HepG2 (cell line): ENCODE data around the gene AEN. TPM values are rescaled to one million over a fixed set of nuclear protein-coding genes. Genes with fewer than 3 reads are reported as not detected.
A peak's percentile ranks its signal among the peaks of the same experiment; 100 is the strongest.

Experiments used
- KLF6 ChIP-seq: IDR thresholded peaks from 2 replicates; pipeline ENCODE4 v1.8.0; 2016; ENCODE audit warnings: missing biosample characterization, missing genetic modification reagents
- LRRFIP1 ChIP-seq: sonication (generic); formaldehyde crosslinking; conservative IDR thresholded peaks from 2 replicates; pipeline ENCODE4 v1.4.0; 2020; ENCODE audit warnings: missing genetic modification reagents
- NCOA1 ChIP-seq: sonication (generic); formaldehyde crosslinking; IDR thresholded peaks from 2 replicates; pipeline ENCODE4 v1.9.0; 2021; ENCODE audit warnings: missing genetic modification reagents
- NFYB ChIP-seq: sonication (generic); formaldehyde crosslinking; IDR thresholded peaks from 2 replicates; pipeline ENCODE4 v1.4.0; 2020; ENCODE audit warnings: missing genetic modification reagents
- SP2 ChIP-seq: sonication (generic); formaldehyde crosslinking; IDR thresholded peaks from 2 replicates; pipeline ENCODE4 v1.5.1; 2020; ENCODE audit warnings: mild to moderate bottlenecking, missing genetic modification reagents
- TBX3 ChIP-seq: fragments of 450-650 bp; IDR thresholded peaks from 2 replicates; pipeline ENCODE4 v1.6.1; 2017; ENCODE audit warnings: antibody characterized with exemption, mild to moderate bottlenecking, inconsistent platforms, borderline replicate concordance
- THAP11 ChIP-seq: IDR thresholded peaks from 2 replicates; pipeline ENCODE4 v1.6.1; 2016; ENCODE audit warnings: missing biosample characterization, missing genetic modification reagents
- TOE1 ChIP-seq: sonication (generic); formaldehyde crosslinking; IDR thresholded peaks from 2 replicates; pipeline ENCODE4 v1.4.0; 2020; ENCODE audit warnings: mild to moderate bottlenecking, missing genetic modification reagents
- UBTF ChIP-seq: sonication (generic); formaldehyde crosslinking; IDR thresholded peaks from 2 replicates; pipeline ENCODE4 v1.4.0; 2020; ENCODE audit warnings: mild to moderate bottlenecking, missing genetic modification reagents
- WIZ ChIP-seq: sonication (generic); formaldehyde crosslinking; IDR thresholded peaks from 2 replicates; pipeline ENCODE4 v1.5.1; 2020; ENCODE audit warnings: mild to moderate bottlenecking, missing genetic modification reagents
- ZBTB4 ChIP-seq: sonication (generic); formaldehyde crosslinking; IDR thresholded peaks from 2 replicates; pipeline ENCODE4 v1.4.0; 2020; ENCODE audit warnings: missing genetic modification reagents, mild to moderate bottlenecking, borderline replicate concordance
- ZEB1 ChIP-seq: IDR thresholded peaks from 2 replicates; pipeline ENCODE4 v1.6.1; 2012; ENCODE audit warnings: mild to moderate bottlenecking, low read depth, inconsistent platforms; ENCODE audit not compliant: insufficient replicate concordance
- ZNF350 ChIP-seq: sonication (generic); formaldehyde crosslinking; IDR thresholded peaks from 2 replicates; pipeline ENCODE4 v1.4.0; 2020; ENCODE audit warnings: mild to moderate bottlenecking, low read depth, missing genetic modification reagents, borderline replicate concordance
- ZNF574 ChIP-seq: sonication (generic); formaldehyde crosslinking; IDR thresholded peaks from 2 replicates; pipeline ENCODE4 v1.4.0; 2020; ENCODE audit warnings: missing genetic modification reagents
- ZNF792 ChIP-seq: IDR thresholded peaks from 2 replicates; pipeline ENCODE4 v1.6.1; 2016
- polyA plus RNA-seq, 8 experiments: library from polyadenylated mRNA; depleted of rRNA in 3 of 8; stranded (reverse) in 7 of 8; unstranded in 1 of 8; fragments of >200 nt; fragmentation: Illumina TruSeq in 4 of 8; extraction: Trizol in 4 of 8; gene quantifications; 2 replicates each; pipeline versions ENCODE4 v1.2.1 to v1.2.3, GENCODE V29; 2011 to 2016; ENCODE audit warnings: low read depth in 4 of 8, missing spikeins in 1 of 8, mixed read lengths in 1 of 8; ENCODE audit not compliant: insufficient read depth in 1 of 8
- total RNA-seq, 5 experiments: library from RNA; depleted of rRNA; stranded (reverse); fragments of >200 nt; fragmentation: Illumina TruSeq; extraction: Trizol; gene quantifications; 2 replicates each; pipeline ENCODE4 v1.2.3, GENCODE V29; 2016; ENCODE audit warnings: low read depth in 1 of 5

Gene AEN
- total and polyA plus RNA-seq, 2 of the 13 experiments (the other 11 are each of a cell fraction or from before 2014, with no cell fraction given): 51.3 to 118 TPM

GRCh38 chr15:88605189-88606069 lies 15.7 kb upstream of the AEN start (continued):
- peak; percentile 57 for TF ChIP-seq ZNF574 (CRISPR knock-in tag)
- TF ChIP-seq UBTF (CRISPR knock-in tag): 0 out of 2 replicates have a peak, but pooled peaks have one; percentile 25
- TF ChIP-seq TOE1 (CRISPR knock-in tag): no peak
- no peak for TF ChIP-seq KLF6 (CRISPR knock-in tag)
- TF ChIP-seq ZNF792 (CRISPR knock-in tag): peak; percentile 70; the same call in 1 of the 2 replicates
- TF ChIP-seq ZBTB4 (CRISPR knock-in tag): no peak
- no peak for TF ChIP-seq ZNF350
- 0 out of 2 replicates have a peak, but pooled peaks have one; percentile 69 for TF ChIP-seq LRRFIP1 (CRISPR knock-in tag)
- no peak for TF ChIP-seq NCOA1 (CRISPR knock-in tag)
- TF ChIP-seq ZEB1: no peak
- TF ChIP-seq WIZ (CRISPR knock-in tag): peak; percentile 93
- no peak for TF ChIP-seq TBX3
- no peak for TF ChIP-seq NFYB (CRISPR knock-in tag)
- TF ChIP-seq SP2 (CRISPR knock-in tag): no peak
- TF ChIP-seq THAP11 (CRISPR knock-in tag): no peak
